ENCODE data around the gene AP2A2. TPM values are rescaled to one million over a fixed set of nuclear protein-coding genes. Genes with fewer than 3 reads are reported as not detected.

AP2A2 gene
- total RNA-seq, 1 experiment from 2014 or later, result 42.6 TPM

DNA sequence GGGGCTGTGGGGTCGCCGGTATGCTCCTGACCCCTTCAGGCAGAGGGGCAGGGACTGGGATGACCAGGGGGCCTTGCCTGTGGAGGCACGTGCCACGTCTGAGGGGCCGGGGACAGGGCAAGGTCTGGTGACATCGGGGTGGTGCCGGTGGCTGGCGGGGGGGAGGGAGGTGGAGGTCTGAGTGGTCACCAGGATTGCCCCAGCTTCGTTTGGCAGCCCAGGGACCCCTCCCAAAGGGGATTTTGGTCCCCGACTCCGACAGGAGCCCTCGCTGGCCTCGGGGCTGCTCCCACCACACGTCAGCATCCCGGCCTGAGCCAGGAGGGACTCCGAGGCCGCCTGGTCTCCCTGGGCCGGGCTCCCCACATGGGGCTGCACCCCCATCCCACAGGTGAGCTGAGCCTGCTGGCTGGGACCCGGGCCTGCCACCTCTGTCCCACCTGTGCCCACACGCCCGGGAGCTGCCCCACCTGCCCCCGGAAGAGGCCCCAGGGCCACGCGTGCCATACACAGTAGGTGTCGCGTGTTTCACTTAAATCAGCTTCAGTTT is 111.9 kb downstream of the AP2A2 start:
- Histone ChIP-seq H3K27me3 (peaks cover 13% of the 10 kb centered on the region; the same call in 1 of the 2 replicates), H3K4me3 (no peak overlapping the region), H3K27ac (no peak overlapping the region), H3K4me1 (peaks cover 11% of the 10 kb centered on the region), H3K36me3 (no peaks in the 10 kb centered on the region), H3K9me3 (replicated peaks) (no peaks in the 10 kb centered on the region)
- no peak for DNase-seq

DNA sequence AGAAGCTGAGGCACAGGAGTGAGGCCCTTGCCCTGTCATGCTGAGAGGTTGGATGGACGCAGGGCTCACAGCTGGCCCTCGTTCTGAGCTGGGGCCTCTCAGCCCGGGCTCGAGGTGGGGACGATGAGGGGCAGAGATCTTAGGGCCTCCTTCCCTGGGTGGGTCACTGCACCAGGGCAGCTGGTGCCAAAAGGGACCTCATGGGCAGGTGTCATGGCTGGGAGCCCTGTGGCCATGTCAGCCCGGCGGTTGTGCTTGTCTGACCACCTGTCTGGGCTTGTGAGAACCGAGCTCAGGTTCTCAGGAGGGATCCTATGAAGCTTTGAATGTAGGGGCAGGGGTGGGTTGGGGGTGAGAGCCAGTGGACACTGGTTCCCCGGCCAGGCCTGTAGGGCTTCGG is 112.7 kb downstream of the AP2A2 start:
- Histone ChIP-seq H3K9me3 (replicated peaks) (no peaks in the 10 kb centered on the region), H3K27ac (no peak overlapping the region), H3K4me3 (no peak overlapping the region), H3K36me3 (no peaks in the 10 kb centered on the region), H3K27me3 (peaks cover 13% of the 10 kb centered on the region; the same call in 1 of the 2 replicates), H3K4me1 (peaks cover 11% of the 10 kb centered on the region)
- DNase-seq, result no peak

DNA sequence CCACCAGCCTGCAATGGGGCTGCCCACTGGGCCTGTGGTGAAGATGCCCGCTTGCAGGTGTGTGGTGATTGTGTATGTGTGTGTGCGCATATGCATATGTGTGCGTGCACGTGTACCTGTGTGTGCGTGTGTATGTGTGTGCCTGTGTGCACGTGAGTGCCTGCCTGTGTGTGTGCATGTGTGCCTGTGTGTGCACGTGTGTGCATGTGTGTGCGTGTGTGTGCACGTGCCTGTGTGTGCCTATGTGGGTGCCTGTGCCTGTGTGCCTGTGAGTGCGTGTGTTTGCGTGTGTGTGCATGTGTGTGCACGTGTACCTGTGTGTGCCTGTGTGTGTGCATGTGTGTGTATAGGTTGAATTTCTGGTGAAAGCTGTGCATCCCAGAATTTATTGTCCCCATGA is 113.3 kb downstream of the AP2A2 start:
- H3K4me1 ChIP-seq, result peaks cover 11% of the 10 kb centered on the region
- H3K36me3 ChIP-seq, result no peaks in the 10 kb centered on the region
- peaks cover 17% of the 10 kb centered on the region; the same call in 1 of the 2 replicates for H3K27me3 ChIP-seq
- no peak overlapping the region for H3K4me3 ChIP-seq
- no peaks in the 10 kb centered on the region for H3K9me3 ChIP-seq (replicated peaks)
- H3K27ac ChIP-seq, result no peak overlapping the region
- no peak for DNase-seq

DNA sequence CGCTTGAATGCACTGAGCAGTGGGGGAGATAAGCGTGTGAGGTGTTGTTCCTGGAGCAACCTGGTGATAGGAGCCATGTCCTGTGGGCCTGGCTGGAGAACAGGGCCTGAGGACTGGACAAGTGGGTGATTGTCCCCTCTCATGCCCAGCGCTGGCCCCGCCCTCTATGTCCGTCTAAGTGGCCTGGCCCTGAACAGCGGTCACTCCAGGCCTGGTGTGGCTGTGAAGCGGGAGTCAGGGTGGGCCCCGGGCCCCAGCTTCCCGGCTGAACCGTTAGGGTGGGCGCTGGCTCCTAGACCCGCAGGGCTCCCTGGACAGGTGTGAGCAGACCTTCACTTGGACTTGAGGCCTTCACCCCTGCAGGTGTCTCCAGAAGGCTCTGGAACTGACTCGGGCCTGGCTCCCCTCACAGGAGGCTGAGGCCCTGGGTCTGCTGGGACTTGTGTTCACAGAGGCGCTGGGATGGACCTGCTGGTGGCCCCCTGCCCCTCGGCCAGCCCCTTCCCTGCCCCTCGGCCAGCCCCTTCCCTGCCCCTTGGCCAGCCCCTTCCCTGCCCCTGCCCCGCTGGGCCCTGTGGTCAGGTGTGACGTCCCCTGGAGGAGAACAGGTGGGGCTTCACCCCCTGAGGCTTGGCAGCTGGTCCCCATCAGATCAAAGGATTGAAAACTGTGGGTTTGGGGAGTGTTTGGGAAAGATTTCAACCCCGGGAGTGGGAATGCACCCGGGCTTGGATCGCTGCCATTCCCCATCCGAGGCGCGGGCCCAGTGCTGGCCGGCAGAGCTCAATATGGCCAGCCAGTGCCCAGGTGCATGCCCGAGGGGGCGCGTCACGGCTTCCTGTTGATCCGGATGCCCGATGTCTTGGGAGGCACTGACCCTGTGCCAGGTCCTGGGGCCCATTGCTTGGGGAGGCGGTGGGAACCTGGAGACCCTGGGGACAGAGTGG is 114.1 kb downstream of the AP2A2 start:
- no peaks in the 10 kb centered on the region for H3K9me3 ChIP-seq (replicated peaks)
- H3K27ac ChIP-seq, result no peak overlapping the region
- H3K36me3 ChIP-seq, result no peaks in the 10 kb centered on the region
- peaks cover 11% of the 10 kb centered on the region for H3K4me1 ChIP-seq
- H3K27me3 ChIP-seq, result peaks cover 17% of the 10 kb centered on the region; the same call in 1 of the 2 replicates
- no peak overlapping the region for H3K4me3 ChIP-seq
- DNase-seq, result peak; percentile 47 to 58

DNA sequence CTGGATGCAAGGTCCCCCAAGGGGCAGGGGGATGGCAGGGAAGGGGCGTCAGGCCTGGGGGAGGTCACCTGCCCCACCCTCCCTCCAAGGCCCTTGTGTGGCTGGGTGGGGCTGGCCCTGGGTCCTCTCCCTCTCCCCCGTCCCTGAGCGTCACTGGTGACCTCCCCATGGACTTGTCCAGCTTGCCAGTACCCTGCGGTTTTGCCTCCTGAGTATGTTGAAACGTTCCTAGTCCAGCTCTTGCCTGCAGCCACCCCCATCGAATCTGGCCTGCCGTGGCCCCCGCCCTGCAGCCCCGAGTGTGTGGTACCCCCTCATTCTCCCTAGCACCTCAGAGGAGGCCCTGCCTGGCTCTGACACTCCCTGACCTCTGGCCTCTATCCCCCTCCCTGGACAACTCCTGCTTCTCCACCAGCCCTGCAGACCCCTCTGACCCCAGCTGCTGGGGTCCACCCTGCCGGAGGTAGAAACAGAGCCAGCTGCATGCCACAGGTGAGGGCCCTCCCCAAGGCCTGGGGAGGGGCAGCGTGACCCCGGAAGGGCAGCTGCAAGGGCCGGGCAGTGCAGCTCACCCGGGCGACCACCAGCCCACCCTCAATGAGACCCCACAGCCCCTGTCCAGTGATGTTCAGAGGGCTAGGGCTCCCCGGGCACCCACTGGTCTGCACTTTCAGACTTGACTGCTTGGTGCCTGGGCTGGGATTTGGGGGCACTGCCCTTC is 114.9 kb downstream of the AP2A2 start:
- H3K4me3 ChIP-seq, result no peak overlapping the region
- no peak overlapping the region for H3K27ac ChIP-seq
- H3K9me3 ChIP-seq (replicated peaks), result no peaks in the 10 kb centered on the region
- H3K27me3 ChIP-seq, result peaks cover 17% of the 10 kb centered on the region; the same call in 1 of the 2 replicates
- no peaks in the 10 kb centered on the region for H3K36me3 ChIP-seq
- peaks cover 11% of the 10 kb centered on the region for H3K4me1 ChIP-seq
- DNase-seq, result no peak

DNA sequence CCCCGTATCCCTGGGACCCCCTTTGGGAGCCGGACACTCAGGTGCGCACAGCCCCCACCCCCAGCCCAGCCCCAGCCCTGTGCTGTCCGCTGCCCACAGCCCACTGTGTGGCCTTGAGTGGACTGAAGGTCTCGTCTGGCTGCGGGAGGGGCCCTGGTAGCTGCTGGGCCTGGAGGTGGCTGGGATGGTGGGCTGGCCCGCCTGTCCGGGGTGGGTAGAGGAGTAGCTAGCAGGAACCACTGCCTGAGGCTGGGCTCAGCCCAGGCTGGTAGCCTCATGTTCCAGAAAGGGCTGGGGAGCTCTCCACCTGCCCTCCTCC is 115.4 kb downstream of the AP2A2 start:
- no peaks in the 10 kb centered on the region for H3K36me3 ChIP-seq
- no peak overlapping the region for H3K4me3 ChIP-seq
- H3K27me3 ChIP-seq, result peaks cover 17% of the 10 kb centered on the region; the same call in 1 of the 2 replicates
- peaks cover 11% of the 10 kb centered on the region for H3K4me1 ChIP-seq
- no peak for DNase-seq
- no peaks in the 10 kb centered on the region for H3K9me3 ChIP-seq (replicated peaks)
- H3K27ac ChIP-seq, result no peak overlapping the region

DNA sequence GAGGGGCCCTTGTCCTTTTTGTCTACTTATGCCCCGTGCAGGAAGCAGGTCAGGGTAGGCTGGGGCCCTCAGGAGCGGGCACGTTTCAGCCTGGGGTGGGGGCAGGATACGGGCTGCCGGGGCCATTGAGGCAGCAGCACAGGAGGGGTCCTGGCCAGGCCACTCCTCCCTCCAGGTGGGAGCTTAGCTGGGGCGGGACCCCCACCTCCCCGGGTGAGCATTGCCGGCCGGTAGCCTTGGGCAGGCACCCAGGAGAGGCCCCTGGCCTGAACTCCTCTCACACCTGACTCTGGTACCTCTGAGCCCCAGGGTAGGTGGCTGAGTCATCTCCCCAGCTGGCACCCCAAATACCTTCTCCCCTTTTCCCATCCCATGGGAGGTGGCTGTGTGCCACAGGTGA is 115.8 kb downstream of the AP2A2 start:
- Histone ChIP-seq H3K27me3 (peaks cover 17% of the 10 kb centered on the region; the same call in 1 of the 2 replicates), H3K36me3 (no peaks in the 10 kb centered on the region), H3K9me3 (replicated peaks) (no peaks in the 10 kb centered on the region), H3K4me3 (no peak overlapping the region), H3K4me1 (peaks cover 11% of the 10 kb centered on the region), H3K27ac (no peak overlapping the region)
- DNase-seq, result no peak

DNA sequence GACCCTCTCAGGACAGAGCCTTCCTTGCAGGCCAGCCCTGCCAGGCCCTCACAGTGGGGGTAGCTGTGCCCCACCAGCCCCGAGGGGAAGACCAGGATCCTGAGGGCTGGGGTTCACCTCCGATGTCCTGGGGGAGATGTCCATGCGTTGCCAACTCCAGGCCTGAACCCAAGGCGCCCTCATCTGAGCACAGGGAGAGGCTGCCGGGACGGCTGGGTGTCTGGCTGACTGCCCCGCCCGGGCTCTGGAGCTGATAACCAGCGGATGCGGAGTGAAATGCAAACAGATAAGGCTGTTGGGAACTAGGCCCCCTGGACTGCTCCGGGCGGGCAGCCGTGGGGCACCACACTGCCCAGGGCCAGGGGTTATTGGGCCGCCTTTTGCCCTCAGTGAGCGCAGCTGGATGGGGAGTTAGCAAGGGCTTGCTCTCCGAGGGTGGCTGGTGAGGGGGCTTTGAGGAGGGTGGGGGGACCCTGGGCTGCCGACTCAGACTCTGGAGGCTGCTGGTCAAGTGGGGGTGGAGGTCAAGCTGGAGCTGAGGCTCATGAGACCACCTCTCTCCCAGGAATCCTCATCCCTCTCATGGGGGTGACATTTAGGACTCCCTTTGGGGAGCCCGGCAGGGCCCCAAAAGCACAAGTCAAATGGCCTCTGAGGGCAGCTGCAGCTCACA is 116.4 kb downstream of the AP2A2 start:
- H3K27me3 ChIP-seq, result peaks cover 14% of the 10 kb centered on the region; the same call in 1 of the 2 replicates
- H3K27ac ChIP-seq, result no peak overlapping the region
- H3K9me3 ChIP-seq (replicated peaks), result no peaks in the 10 kb centered on the region
- no peak overlapping the region for H3K4me3 ChIP-seq
- DNase-seq, result no peak
- peaks cover 11% of the 10 kb centered on the region for H3K4me1 ChIP-seq
- H3K36me3 ChIP-seq, result no peaks in the 10 kb centered on the region

DNA sequence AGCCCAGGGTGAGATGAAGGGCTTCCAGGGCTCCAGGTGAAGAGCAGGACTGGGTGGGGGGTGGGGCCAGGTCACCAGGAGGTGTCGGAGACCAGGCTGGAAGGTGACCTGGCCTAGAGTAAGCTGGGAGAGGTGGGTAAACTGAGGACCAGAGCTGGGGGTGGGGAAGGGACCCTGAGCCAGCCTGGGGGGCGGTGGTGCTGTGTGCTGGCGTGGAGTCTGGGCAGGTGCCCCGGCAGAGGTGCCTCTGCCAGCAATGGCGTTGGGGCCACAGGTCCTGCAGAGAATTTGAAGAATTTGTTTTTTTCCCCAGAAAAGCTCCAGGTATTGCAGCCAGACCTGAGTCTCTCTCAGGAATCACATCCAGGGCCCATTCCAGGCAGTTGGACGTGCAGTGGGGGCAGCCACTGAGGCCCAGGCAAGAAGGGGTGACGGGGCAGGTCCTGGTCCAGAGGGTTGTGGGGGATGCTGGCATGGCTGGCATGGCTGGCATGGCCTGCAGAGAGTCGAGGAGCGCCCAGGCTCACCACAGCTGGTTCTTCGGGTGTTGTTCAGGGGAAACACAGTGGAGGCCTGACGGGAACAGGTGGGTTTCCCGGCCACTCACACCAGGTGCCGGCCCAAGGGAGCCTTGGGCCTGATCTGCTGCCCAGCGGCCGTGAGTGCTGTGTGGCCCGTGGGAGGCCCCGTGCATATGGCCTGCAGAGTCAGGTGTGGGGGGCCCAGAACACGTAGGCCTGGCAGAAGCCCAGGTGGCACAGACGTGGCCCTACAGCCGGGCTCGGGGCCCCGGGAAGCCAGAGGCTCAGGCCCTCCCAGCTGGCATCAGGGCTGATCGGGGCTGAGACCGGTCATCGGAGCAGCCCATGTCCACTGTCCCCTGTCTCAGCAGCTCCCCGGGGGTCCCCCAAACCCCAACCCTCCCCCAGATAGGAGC is 117.2 kb downstream of the AP2A2 start:
- Histone ChIP-seq H3K36me3 (no peaks in the 10 kb centered on the region), H3K4me1 (peaks cover 11% of the 10 kb centered on the region), H3K4me3 (no peak overlapping the region), H3K27ac (no peak overlapping the region), H3K27me3 (peaks cover 13% of the 10 kb centered on the region; the same call in 1 of the 2 replicates), H3K9me3 (replicated peaks) (no peaks in the 10 kb centered on the region)
- DNase-seq, result peak in 1 of 2 experiments; percentile 1

DNA sequence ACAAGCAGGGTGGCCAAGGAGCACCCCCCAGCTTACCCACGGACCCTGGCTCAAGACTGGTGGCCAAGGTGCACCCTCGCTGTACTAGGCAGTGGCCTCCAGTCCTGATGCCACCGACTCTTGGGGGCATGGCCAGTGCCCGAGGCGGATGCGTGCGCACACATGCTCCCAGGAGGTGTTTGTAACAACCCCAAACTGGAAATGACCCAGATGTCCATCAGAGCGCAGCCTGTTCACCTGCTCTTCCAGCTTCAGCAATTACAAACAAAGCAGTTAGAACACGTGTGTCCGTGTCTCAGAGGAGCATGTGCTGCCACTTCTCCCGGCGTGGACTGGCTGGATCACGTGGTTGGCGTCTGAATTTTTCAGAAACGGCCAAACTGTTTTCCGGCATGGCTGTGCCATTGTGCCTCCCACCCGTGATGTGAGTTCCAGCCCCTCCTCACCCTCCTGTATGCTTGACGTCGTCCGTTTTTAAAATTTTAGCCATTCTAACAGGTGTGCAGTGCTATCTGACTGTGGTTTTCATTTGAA is 118.0 kb downstream of the AP2A2 start:
- Histone ChIP-seq H3K36me3 (no peaks in the 10 kb centered on the region), H3K4me1 (peaks cover 11% of the 10 kb centered on the region), H3K27me3 (peaks cover 11% of the 10 kb centered on the region; the same call in 1 of the 2 replicates), H3K4me3 (no peak overlapping the region), H3K27ac (no peak overlapping the region), H3K9me3 (replicated peaks) (no peaks in the 10 kb centered on the region)
- no peak for DNase-seq

DNA sequence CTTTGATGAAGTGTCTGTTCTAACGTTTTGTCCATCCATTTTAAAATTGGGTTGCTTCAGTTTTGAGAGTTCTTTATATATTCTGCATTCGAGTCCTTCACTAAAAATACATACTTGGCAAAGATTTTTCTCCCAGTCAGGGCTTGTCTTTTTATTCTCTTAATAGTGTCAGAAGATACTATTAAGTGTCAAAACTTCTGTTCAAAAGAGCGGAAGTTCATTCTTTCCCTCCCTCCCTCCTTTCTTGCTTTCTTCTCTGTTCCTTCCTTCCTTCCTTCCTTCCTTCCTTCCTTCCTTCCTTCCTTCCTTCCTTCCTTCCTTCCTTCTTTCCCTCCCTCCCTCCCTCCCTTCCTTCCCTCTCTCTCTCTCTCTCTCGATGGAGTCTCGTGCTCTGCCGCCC is 118.5 kb downstream of the AP2A2 start:
- Histone ChIP-seq H3K27ac (no peak overlapping the region), H3K9me3 (replicated peaks) (no peaks in the 10 kb centered on the region), H3K4me3 (no peak overlapping the region), H3K27me3 (peaks cover 14% of the 10 kb centered on the region; the same call in 1 of the 2 replicates), H3K36me3 (no peaks in the 10 kb centered on the region), H3K4me1 (peaks cover 11% of the 10 kb centered on the region)
- no peak for DNase-seq

DNA sequence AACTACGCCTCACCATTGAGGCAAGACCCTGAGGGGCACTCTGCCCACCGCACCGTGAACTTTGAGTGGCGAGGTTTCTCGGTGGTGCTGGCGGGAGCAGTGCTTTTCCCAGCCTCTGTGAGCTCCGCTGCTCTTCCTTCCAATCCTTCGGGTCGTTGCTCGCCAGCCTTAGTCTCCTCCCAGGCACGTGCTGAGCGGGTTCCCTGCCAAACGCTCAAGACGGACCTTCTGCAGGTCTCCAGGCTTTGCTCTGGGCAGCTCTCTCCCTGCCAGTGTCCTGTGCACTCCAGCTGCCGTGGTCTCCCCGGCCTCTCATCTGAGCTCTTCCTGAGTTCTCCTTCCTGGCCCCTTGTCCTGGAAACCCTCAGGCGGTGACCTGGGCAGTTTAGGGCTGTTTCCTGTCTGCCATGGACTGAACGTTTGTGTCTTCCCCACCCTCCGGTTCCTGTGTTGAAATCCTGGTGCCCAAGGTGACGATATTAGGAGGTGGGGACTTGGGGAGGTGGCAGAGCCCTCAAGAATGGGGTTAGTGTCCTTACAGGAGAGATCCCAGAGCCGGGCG is 122.0 kb downstream of the AP2A2 start:
- peaks cover 9% of the 10 kb centered on the region; the same call in 1 of the 2 replicates for H3K27me3 ChIP-seq
- H3K27ac ChIP-seq, result no peak overlapping the region
- H3K4me1 ChIP-seq, result peaks cover 5% of the 10 kb centered on the region; the same call in 1 of the 2 replicates
- H3K4me3 ChIP-seq, result no peak overlapping the region
- H3K9me3 ChIP-seq (replicated peaks), result no peaks in the 10 kb centered on the region
- peak in 1 of 2 experiments; percentile 2 for DNase-seq
- H3K36me3 ChIP-seq, result no peaks in the 10 kb centered on the region

Measured in SJCRH30 (cell line).